AG10803 (cell line): ENCODE data around the gene OTULIN.

Experiments used
- DNase-seq: peaks from one replicate; pipeline ENCODE4 v3.0.0; 2010; ENCODE audit warnings: low read depth
- H3K4me3 ChIP-seq: 2 replicates; pipeline ENCODE4 v1.5.1; 2011; ENCODE audit warnings: mild to moderate bottlenecking, low read length, control low read depth
- CTCF ChIP-seq: conservative IDR thresholded peaks from 2 replicates; pipeline ENCODE4 v1.5.1; 2011; ENCODE audit warnings: mild to moderate bottlenecking, low read length, control low read depth, inconsistent platforms

Gene OTULIN

GRCh38 chr5:14681236-14681752 lies 16.8 kb downstream of the OTULIN start:
- no peak overlapping the region for H3K4me3 ChIP-seq
- no peak for TF ChIP-seq CTCF
- no peak for DNase-seq

- no peak for DNase-seq
- no peak overlapping the region for H3K4me3 ChIP-seq
- TF ChIP-seq CTCF = no peak
Measured at GRCh38 chr5:14683906-14684455, 19.5 kb downstream of the OTULIN start.

- DNase-seq = no peak
- no peak overlapping the region for H3K4me3 ChIP-seq
- no peak for TF ChIP-seq CTCF
Measured at GRCh38 chr5:14684757-14685156, 20.2 kb downstream of the OTULIN start.

- peak; percentile 89 for TF ChIP-seq CTCF
- peak; percentile 68 for DNase-seq
- H3K4me3 ChIP-seq = no peak overlapping the region
Measured at GRCh38 chr5:14685757-14686156, 21.2 kb downstream of the OTULIN start.

- no peak for DNase-seq
Measured at GRCh38 chr5:14686517-14686916, 22.0 kb downstream of the OTULIN start.

GRCh38 chr5:14687023-14687665 lies 22.6 kb downstream of the OTULIN start:
- peak; percentile 12; the same call in 1 of the 2 replicates for TF ChIP-seq CTCF
- no peak overlapping the region for H3K4me3 ChIP-seq
- DNase-seq = peak; percentile 39

More at GRCh38 chr5:14686517-14686916, 22.0 kb downstream of the OTULIN start:
- TF ChIP-seq CTCF = no peak
- no peak overlapping the region for H3K4me3 ChIP-seq

GRCh38 chr5:14693070-14693469 lies 28.6 kb downstream of the OTULIN start:
- H3K4me3 ChIP-seq = no peak overlapping the region
- TF ChIP-seq CTCF = no peak
- DNase-seq = no peak
